Gastroesophageal sphincter (tissue), 3 donors: ENCODE data around the gene CBLL1.

Experiments used
- POLR2A ChIP-seq, 2 donors: fragments of 450-650 bp; IDR thresholded peaks; one replicate each; pipeline ENCODE4 v1.6.1; 2017; ENCODE audit warnings: antibody characterized with exemption in 2 of 2, mild to moderate bottlenecking in 2 of 2, moderate library complexity in 1 of 2
- TF ChIP-seq, protein P1 (sequence below), 4 experiments: fragments of 200-600 bp in 2 of 4; fragments of 450-650 bp in 2 of 4; sonication (generic) in 1 of 4; IDR thresholded peaks; one replicate each; pipeline ENCODE4 v1.5.1; 2017 to 2019; ENCODE audit warnings: antibody characterized with exemption in 4 of 4, mild to moderate bottlenecking in 2 of 4, moderate library complexity in 2 of 4

DNA sequence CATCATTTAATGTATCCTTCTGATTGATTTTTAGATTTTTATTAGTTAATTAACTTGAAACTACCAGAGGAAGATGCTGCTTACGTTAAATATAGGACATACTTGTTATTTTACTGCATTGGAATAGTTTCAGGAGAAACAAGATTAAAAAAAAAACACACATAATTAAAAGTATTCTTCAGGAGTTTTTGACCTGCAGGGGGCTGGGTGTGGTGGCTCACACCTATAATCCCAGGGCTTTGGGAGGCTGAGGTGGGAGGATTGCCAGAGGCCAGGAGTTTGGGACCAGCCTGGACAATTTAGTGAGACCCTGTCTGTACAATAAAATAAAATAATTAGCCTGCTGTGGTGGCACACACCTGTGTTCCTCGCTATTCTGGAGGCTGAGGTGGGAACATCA lies 10.7 kb downstream of the CBLL1 start:
- TF ChIP-seq, protein P1, sequence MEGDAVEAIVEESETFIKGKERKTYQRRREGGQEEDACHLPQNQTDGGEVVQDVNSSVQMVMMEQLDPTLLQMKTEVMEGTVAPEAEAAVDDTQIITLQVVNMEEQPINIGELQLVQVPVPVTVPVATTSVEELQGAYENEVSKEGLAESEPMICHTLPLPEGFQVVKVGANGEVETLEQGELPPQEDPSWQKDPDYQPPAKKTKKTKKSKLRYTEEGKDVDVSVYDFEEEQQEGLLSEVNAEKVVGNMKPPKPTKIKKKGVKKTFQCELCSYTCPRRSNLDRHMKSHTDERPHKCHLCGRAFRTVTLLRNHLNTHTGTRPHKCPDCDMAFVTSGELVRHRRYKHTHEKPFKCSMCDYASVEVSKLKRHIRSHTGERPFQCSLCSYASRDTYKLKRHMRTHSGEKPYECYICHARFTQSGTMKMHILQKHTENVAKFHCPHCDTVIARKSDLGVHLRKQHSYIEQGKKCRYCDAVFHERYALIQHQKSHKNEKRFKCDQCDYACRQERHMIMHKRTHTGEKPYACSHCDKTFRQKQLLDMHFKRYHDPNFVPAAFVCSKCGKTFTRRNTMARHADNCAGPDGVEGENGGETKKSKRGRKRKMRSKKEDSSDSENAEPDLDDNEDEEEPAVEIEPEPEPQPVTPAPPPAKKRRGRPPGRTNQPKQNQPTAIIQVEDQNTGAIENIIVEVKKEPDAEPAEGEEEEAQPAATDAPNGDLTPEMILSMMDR (IDR thresholded peaks at IDR 0.05) = no peak
- no peak for TF ChIP-seq POLR2A (IDR thresholded peaks at IDR 0.05)
